CD4-positive, alpha-beta memory T cell (primary cell): ENCODE measurements around the gene CIDEB. TPM values are rescaled to one million over a fixed set of nuclear protein-coding genes. Genes with fewer than 3 reads are reported as not detected.

ENCODE experiments used
- CTCF ChIA-PET: fragments of 350-600 bp; sonication (Branson Sonifier 250); formaldehyde crosslinking; loops from one replicate; lab custom pipeline; 2021; ENCODE audit warnings: inconsistent platforms; ENCODE audit not compliant: partially characterized antibody; lab: Charles Lee
- POLR2A ChIA-PET: fragments of 350-600 bp; sonication (Branson Sonifier 250); formaldehyde crosslinking; loops from one replicate; lab custom pipeline; 2021; ENCODE audit not compliant: partially characterized antibody; lab: Charles Lee
- DNase-seq, 5 donors: peaks; one replicate each; pipeline versions ENCODE4 v3.0.0 to v3.0.0-alpha.2; 2020 to 2022; ENCODE audit warnings: mixed read lengths in 1 of 5
- H3K27ac ChIP-seq: one replicate; pipeline ENCODE4 v1.7.0; 2013; ENCODE audit warnings: low read depth, low read length
- H3K27me3 ChIP-seq: 2 replicates; pipeline ENCODE4 v1.7.0; 2013; ENCODE audit warnings: mild to moderate bottlenecking, low read length, moderate library complexity; ENCODE audit not compliant: insufficient read depth
- H3K36me3 ChIP-seq: 2 replicates; pipeline ENCODE4 v1.7.0; 2013; ENCODE audit warnings: mild to moderate bottlenecking, low read length, moderate library complexity; ENCODE audit not compliant: insufficient read depth
- H3K4me1 ChIP-seq: 2 replicates; pipeline ENCODE4 v1.7.0; 2013; ENCODE audit warnings: mild to moderate bottlenecking, low read length, moderate library complexity; ENCODE audit not compliant: insufficient read depth
- H3K4me3 ChIP-seq, 2 donors: one replicate each; pipeline ENCODE4 v1.7.0; 2013; ENCODE audit warnings: low read length in 2 of 2, mild to moderate bottlenecking in 1 of 2
- H3K9me3 ChIP-seq, 2 donors: one replicate each; pipeline ENCODE4 v1.7.0; 2013; ENCODE audit warnings: low read length in 2 of 2, control low read depth in 1 of 2; ENCODE audit not compliant: control insufficient read depth in 1 of 2
- H3K27ac Mint-ChIP-seq, 7 donors: one replicate each; pipeline ENCODE4 v1.8.0; 2020 to 2021; ENCODE audit warnings: mixed read lengths in 7 of 7, mild to moderate bottlenecking in 6 of 7, inconsistent platforms in 3 of 7, moderate library complexity in 3 of 7
- H3K27me3 Mint-ChIP-seq, 2 donors: one replicate each; pipeline ENCODE4 v1.8.0; 2020 to 2021; ENCODE audit warnings: mixed read lengths in 2 of 2
- H3K36me3 Mint-ChIP-seq, 2 donors: one replicate each; pipeline ENCODE4 v1.8.0; 2020 to 2021; ENCODE audit warnings: mixed read lengths in 2 of 2, inconsistent platforms in 1 of 2, mild to moderate bottlenecking in 1 of 2
- H3K4me1 Mint-ChIP-seq, 4 donors: one replicate each; pipeline ENCODE4 v1.8.0; 2020 to 2021; ENCODE audit warnings: mixed read lengths in 4 of 4, mild to moderate bottlenecking in 1 of 4
- H3K4me3 Mint-ChIP-seq, 8 donors: one replicate each; pipeline ENCODE4 v1.8.0; 2020 to 2021; ENCODE audit warnings: mixed read lengths in 8 of 8, mild to moderate bottlenecking in 7 of 8, moderate library complexity in 6 of 8, inconsistent platforms in 3 of 8
- H3K9me3 Mint-ChIP-seq, 8 donors: one replicate each; pipeline ENCODE4 v1.8.0; 2020 to 2021; ENCODE audit warnings: mixed read lengths in 8 of 8, mild to moderate bottlenecking in 5 of 8, inconsistent platforms in 3 of 8, moderate library complexity in 1 of 8
- intact Hi-C: fragments of 100-400 bp; cut with micrococcal nuclease; formaldehyde crosslinking; loops from one replicate; pipeline ENCODE4 v1.15.1; 2023
- polyA plus RNA-seq, 2 donors: library from polyadenylated mRNA; unstranded; fragments of 300-500 nt; fragmentation: Illumina TruSeq; gene quantifications; one replicate each; pipeline ENCODE4 v1.2.3, GENCODE V29; 2021
- total RNA-seq, 2 experiments: library from RNA; stranded (reverse); gene quantifications; one replicate each; pipeline ENCODE4 v1.2.3, GENCODE V29; 2021

The CIDEB gene
- total and polyA plus RNA-seq, 4 experiments from 2014 or later = 17.2 to 26.0 (median 23.3) TPM

- POLR2A ChIA-PET = interaction anchor here (1.1 kb wide), 1 partner anchor 73 kb away, joined by 3 read pairs; the partner anchor contains the start of gene TINF2
- CTCF ChIA-PET = interaction anchor here (10.4 kb wide), 1 partner anchor 19 kb away, joined by 232 read pairs; the partner anchor contains the start of genes ADCY4 and RIPK3
- H3K4me1 ChIP-seq = peaks cover 44% of the 10 kb centered on the region
Observed at GRCh38 chr14:24315243-24315806, 7.5 kb upstream of the CIDEB start.

GRCh38 chr14:24314377-24315193 lies 6.8 kb upstream of the CIDEB start:
- DNase-seq = no peak
- no peaks in the 10 kb centered on the region for H3K9me3 ChIP-seq
- H3K36me3 ChIP-seq = no peaks in the 10 kb centered on the region
- intact Hi-C loops = loop anchor here (5.0 kb wide), 1 partner anchor 118 kb away; no protein-coding TSS in a partner anchor
- no peaks in the 10 kb centered on the region for H3K27me3 ChIP-seq
- peak overlapping the region; percentile 81 to 97 (median 90) for H3K27ac Mint-ChIP-seq
- peaks cover 48 to 71% (median 55%) of the 10 kb centered on the region in 4 donors for H3K4me1 Mint-ChIP-seq
- H3K27ac ChIP-seq = peak overlapping the region; percentile 72
- no peaks in the 10 kb centered on the region for H3K27me3 Mint-ChIP-seq
- H3K36me3 Mint-ChIP-seq = peaks cover 0 to 5% of the 10 kb centered on the region in 2 donors
- CTCF ChIA-PET = interaction anchor here (0.9 to 18.5 kb wide), 5 partner anchors 16 to 117 kb away, joined by 3 to 556 read pairs (median 152); partner anchors contain the start of genes ADCY4, DHRS1, NOP9 and RIPK3
- peak overlapping the region; percentile 3 to 94 (median 78) for H3K4me3 Mint-ChIP-seq
- H3K4me3 ChIP-seq = peak overlapping the region in 1 of 2 donors; percentile 2
- POLR2A ChIA-PET = interaction anchor here (0.8 to 8.5 kb wide), 9 partner anchors 10 to 153 kb away, joined by 3 to 108 read pairs (median 8); partner anchors contain the start of genes CBLN3, DHRS1, IRF9 and KHNYN
- H3K4me1 ChIP-seq = peaks cover 52% of the 10 kb centered on the region
- H3K9me3 Mint-ChIP-seq = peaks cover 0 to 1% (median 0%) of the 10 kb centered on the region in 8 donors

More at GRCh38 chr14:24315243-24315806, 7.5 kb upstream of the CIDEB start:
- H3K27ac ChIP-seq = no peak overlapping the region
- Mint-ChIP-seq H3K27ac (peak overlapping the region in 6 of 7 donors; percentile 29 to 95 (median 69)), H3K4me1 (peaks cover 40 to 63% (median 49%) of the 10 kb centered on the region in 4 donors), H3K36me3 (peaks cover 0 to 5% of the 10 kb centered on the region in 2 donors), H3K4me3 (peak overlapping the region in 7 of 8 donors; percentile 6 to 87 (median 52)), H3K9me3 (peaks cover 0 to 1% (median 0%) of the 10 kb centered on the region in 8 donors), H3K27me3 (no peaks in the 10 kb centered on the region)
- intact Hi-C loops = no loop called here
- no peak for DNase-seq
- no peaks in the 10 kb centered on the region for H3K36me3 ChIP-seq
- H3K4me3 ChIP-seq = peak overlapping the region in 1 of 2 donors; percentile 2
- no peaks in the 10 kb centered on the region for H3K27me3 ChIP-seq
- no peaks in the 10 kb centered on the region for H3K9me3 ChIP-seq

- H3K27ac ChIP-seq = peak overlapping the region; percentile 72
- peaks cover 0 to 5% of the 10 kb centered on the region in 2 donors for H3K36me3 Mint-ChIP-seq
- H3K4me3 ChIP-seq = peak overlapping the region in 1 of 2 donors; percentile 38
- no peaks in the 10 kb centered on the region for H3K27me3 ChIP-seq
- no peaks in the 10 kb centered on the region for H3K9me3 ChIP-seq
- H3K27me3 Mint-ChIP-seq = no peaks in the 10 kb centered on the region
- peaks cover 54 to 73% (median 62%) of the 10 kb centered on the region in 4 donors for H3K4me1 Mint-ChIP-seq
- ChIA-PET POLR2A (interaction anchor here (0.8 to 8.5 kb wide), 11 partner anchors 11 to 152 kb away, joined by 3 to 108 read pairs (median 8); partner anchors contain the start of genes CBLN3, DHRS1, IRF9 and KHNYN), CTCF (interaction anchor here (0.9 to 18.5 kb wide), 6 partner anchors 15 to 128 kb away, joined by 3 to 556 read pairs (median 79); partner anchors contain the start of genes ADCY4, DHRS1, NOP9 and RIPK3)
- H3K9me3 Mint-ChIP-seq = peaks cover 0 to 1% (median 0%) of the 10 kb centered on the region in 8 donors
- H3K27ac Mint-ChIP-seq = peak overlapping the region; percentile 85 to 97 (median 90)
- DNase-seq = no peak
- peak overlapping the region in 7 of 8 donors; percentile 71 to 94 (median 87) for H3K4me3 Mint-ChIP-seq
- H3K4me1 ChIP-seq = peaks cover 59% of the 10 kb centered on the region
- intact Hi-C loops = loop anchor here (5.0 kb wide), 1 partner anchor 118 kb away; no protein-coding TSS in a partner anchor
- H3K36me3 ChIP-seq = no peaks in the 10 kb centered on the region
Observed at GRCh38 chr14:24313913-24314312, 6.1 kb upstream of the CIDEB start.

GRCh38 chr14:24312736-24313507 lies 5.1 kb upstream of the CIDEB start:
- Histone ChIP-seq H3K9me3 (no peaks in the 10 kb centered on the region), H3K27me3 (no peaks in the 10 kb centered on the region), H3K27ac (peak overlapping the region; percentile 72), H3K4me1 (peaks cover 68% of the 10 kb centered on the region), H3K4me3 (peak overlapping the region; percentile 20 to 58), H3K36me3 (no peaks in the 10 kb centered on the region)
- intact Hi-C loops = loop anchor here (5.0 kb wide), 1 partner anchor 119 kb away; no protein-coding TSS in a partner anchor
- Mint-ChIP-seq H3K4me1 (peaks cover 60 to 82% (median 69%) of the 10 kb centered on the region in 4 donors), H3K36me3 (peaks cover 3 to 9% of the 10 kb centered on the region in 2 donors), H3K9me3 (peaks cover 0 to 1% (median 0%) of the 10 kb centered on the region in 8 donors), H3K4me3 (peak overlapping the region; percentile 45 to 94 (median 88)), H3K27me3 (no peaks in the 10 kb centered on the region), H3K27ac (peak overlapping the region; percentile 90 to 97 (median 94))
- POLR2A ChIA-PET = interaction anchor here (0.6 to 8.5 kb wide), 19 partner anchors 8 to 198 kb away, joined by 3 to 108 read pairs (median 5); partner anchors contain the start of genes CBLN3, DCAF11, DHRS1 and IRF9
- CTCF ChIA-PET = interaction anchor here (0.9 to 18.5 kb wide), 8 partner anchors 14 to 129 kb away, joined by 3 to 556 read pairs (median 15); partner anchors contain the start of genes ADCY4, DHRS1, NOP9 and RABGGTA
- DNase-seq = peak; percentile 53 to 73 (median 56)

GRCh38 chr14:24311837-24312615 lies 4.2 kb upstream of the CIDEB start:
- Histone ChIP-seq H3K9me3 (no peaks in the 10 kb centered on the region), H3K4me1 (peaks cover 71% of the 10 kb centered on the region), H3K27ac (peak overlapping the region; percentile 72), H3K4me3 (peak overlapping the region; percentile 55 to 58), H3K36me3 (peaks cover 8% of the 10 kb centered on the region), H3K27me3 (no peaks in the 10 kb centered on the region)
- DNase-seq = peak in 2 of 5 donors; percentile 27 to 51
- Mint-ChIP-seq H3K4me3 (peak overlapping the region; percentile 83 to 94 (median 88)), H3K27me3 (no peaks in the 10 kb centered on the region), H3K27ac (peak overlapping the region; percentile 90 to 97 (median 95)), H3K9me3 (peaks cover 0 to 1% (median 0%) of the 10 kb centered on the region in 8 donors), H3K36me3 (peaks cover 6 to 11% of the 10 kb centered on the region in 2 donors), H3K4me1 (peaks cover 58 to 85% (median 73%) of the 10 kb centered on the region in 4 donors)
- ChIA-PET CTCF (interaction anchor here (0.9 to 18.5 kb wide), 7 partner anchors 13 to 120 kb away, joined by 3 to 556 read pairs (median 24); partner anchors contain the start of genes ADCY4, DHRS1, NOP9 and RIPK3), POLR2A (interaction anchor here (0.8 to 8.5 kb wide), 19 partner anchors 9 to 303 kb away, joined by 3 to 108 read pairs (median 11); partner anchors contain the start of genes CBLN3, CHMP4A, DCAF11 and DHRS1)
- intact Hi-C loops = loop anchor here (1.0 to 5.0 kb wide), 3 partner anchors 20 to 120 kb away; partner anchors contain the start of gene TINF2
